Activated T-helper 1 cell treated with anti-CD3 and anti-CD28 coated beads, Interleukin-12 subunit alpha, Interleukin-12 subunit beta, Interleukin-2, Interleukin-4 antibody, amounts not matched to agents 30 ng/mL and 10 ng/mL and 1 ng/mL, durations not matched to agents 14 hours and 24 hours and 36 hours (primary cell): ENCODE measurements around the gene ZNF101. TPM values are rescaled to one million over a fixed set of nuclear protein-coding genes. Genes with fewer than 3 reads are reported as not detected.

Experiments
- DNase-seq: peaks from one replicate; pipeline ENCODE4 v3.0.0; 2021; ENCODE audit warnings: low spot score
- H3K27ac Mint-ChIP-seq: one replicate; pipeline ENCODE4 v1.8.0; 2021; ENCODE audit warnings: mild to moderate bottlenecking, mixed read lengths
- H3K27me3 Mint-ChIP-seq: one replicate; pipeline ENCODE4 v1.8.0; 2022; ENCODE audit warnings: mild to moderate bottlenecking, moderate library complexity, mixed read lengths; ENCODE audit not compliant: insufficient read depth
- H3K36me3 Mint-ChIP-seq: one replicate; pipeline ENCODE4 v1.8.0; 2021; ENCODE audit warnings: low read depth, mixed read lengths
- H3K4me1 Mint-ChIP-seq: one replicate; pipeline ENCODE4 v1.8.0; 2021; ENCODE audit warnings: low read depth, mixed read lengths
- H3K4me3 Mint-ChIP-seq: one replicate; pipeline ENCODE4 v1.8.0; 2021; ENCODE audit warnings: mild to moderate bottlenecking, moderate library complexity, mixed read lengths
- H3K9me3 Mint-ChIP-seq: one replicate; pipeline ENCODE4 v1.8.0; 2021; ENCODE audit warnings: mixed read lengths
- intact Hi-C: fragments of 100-400 bp; cut with micrococcal nuclease; formaldehyde crosslinking; loops from one replicate; pipeline ENCODE4 v1.15.1; 2024
- total RNA-seq: library from RNA; stranded (reverse); gene quantifications from 2 replicates; pipeline ENCODE4 v1.2.3, GENCODE V29; 2022

The ZNF101 gene
- total RNA-seq, 1 donor from 2014 or later: 48.2 TPM

DNA sequence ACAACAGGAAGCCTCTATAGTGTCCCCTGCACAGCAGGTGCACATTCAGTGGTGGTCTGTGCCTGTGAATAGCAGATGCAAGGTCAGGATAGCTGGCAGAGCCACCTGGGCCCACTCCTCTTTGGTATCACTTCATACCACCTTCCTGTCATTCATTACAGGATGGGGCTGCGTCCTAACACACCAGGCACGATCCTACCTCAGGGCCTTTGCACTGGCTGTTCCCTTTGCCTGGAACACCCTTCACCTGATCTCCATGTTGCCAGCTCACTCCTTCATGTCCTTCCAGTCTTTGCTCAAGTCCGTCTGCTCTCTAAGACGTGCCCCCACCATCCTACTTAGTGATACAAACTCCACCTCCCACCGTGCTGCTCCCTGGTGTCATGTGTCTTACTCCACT, 36.0 kb upstream of the ZNF101 start:
- intact Hi-C loops: no loop called here
- Mint-ChIP-seq H3K4me3 (no peak overlapping the region), H3K27me3 (no peaks in the 10 kb centered on the region), H3K9me3 (no peaks in the 10 kb centered on the region), H3K36me3 (peaks cover 35% of the 10 kb centered on the region), H3K4me1 (peaks cover 20% of the 10 kb centered on the region), H3K27ac (no peak overlapping the region)
- no peak for DNase-seq

DNA sequence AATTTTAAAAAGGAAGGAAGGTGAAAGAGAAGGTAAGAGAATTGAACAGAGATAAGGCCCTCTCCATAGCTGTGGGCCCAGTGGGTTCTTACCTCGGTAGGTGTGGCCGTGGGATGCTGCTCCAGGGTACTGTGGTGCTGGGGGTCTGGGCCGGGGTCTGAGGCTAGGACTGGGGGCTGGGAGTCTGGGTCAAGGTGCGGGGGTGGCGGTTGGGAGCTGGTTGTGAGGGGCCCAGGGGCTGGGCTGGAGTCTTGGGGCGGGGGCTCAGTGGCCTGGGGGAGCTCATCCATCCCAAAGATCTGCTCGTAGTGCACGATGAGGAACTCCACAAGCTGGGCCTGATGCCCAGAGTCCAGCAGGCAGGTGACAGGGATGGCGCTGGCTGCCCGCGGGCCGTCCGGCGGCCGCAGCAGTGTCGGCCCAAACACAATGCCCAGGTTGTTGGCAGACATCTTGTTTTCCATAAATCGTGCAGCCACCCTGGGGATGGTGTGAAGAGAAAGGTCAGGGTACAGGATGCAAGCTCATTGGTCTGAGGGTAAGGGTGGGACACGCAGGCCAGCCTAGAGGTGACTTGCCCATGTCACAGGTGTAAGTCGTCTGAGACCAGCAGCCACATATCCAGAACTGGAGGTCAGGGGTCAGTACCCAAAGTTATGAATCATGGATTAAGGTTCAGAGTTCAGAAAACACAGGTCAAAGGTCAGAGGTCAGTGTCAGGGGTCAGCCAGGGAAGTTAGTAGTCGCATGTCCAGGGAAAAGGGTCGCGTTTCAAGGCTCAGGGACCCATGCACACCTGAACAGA, 34.7 kb upstream of the ZNF101 start:
- intact Hi-C loops: no loop called here
- Mint-ChIP-seq H3K27me3 (no peaks in the 10 kb centered on the region), H3K36me3 (peaks cover 37% of the 10 kb centered on the region), H3K4me1 (peaks cover 18% of the 10 kb centered on the region), H3K9me3 (no peaks in the 10 kb centered on the region), H3K4me3 (no peak overlapping the region), H3K27ac (peak overlapping the region; percentile 66)
- DNase-seq: no peak

DNA sequence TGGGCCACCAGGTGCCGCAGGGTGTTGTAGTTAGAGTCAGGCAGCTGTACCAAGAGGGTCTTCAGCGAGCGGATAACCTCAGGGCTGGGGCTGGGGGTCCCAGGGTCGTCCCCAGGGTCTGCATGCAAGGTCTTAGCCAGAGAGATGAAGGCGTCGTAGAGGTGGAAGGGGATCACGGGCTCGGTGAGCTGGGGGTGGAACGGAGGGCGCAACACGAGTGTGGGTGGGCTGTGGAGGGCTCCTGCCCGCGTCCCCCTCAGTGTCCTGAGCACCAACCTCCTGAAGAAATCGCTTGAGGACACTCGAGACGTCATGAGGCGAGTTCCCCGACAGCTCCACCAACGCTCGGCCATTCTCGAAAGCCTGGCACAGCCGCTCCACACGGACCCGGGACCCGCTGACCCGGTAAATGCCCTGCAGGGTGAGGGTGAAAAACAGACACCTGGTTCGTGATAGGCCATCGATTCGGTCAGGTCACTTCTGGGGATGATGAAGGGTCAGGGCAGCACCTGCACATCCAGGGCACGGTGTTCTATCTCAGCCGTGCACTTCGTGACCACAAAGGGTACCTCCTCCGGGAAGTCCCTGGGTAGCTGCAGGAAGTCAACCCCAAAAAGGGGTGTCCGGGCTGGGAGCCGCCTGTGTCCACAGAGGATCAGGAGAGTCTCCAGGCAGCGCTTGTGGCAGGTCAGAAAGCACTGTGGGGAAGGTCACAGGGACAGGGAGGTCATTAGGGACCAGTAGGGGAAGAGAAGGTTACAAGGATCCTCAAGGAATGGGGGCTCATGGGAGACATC, 33.9 kb upstream of the ZNF101 start:
- no peak overlapping the region for H3K4me3 Mint-ChIP-seq
- H3K9me3 Mint-ChIP-seq: no peaks in the 10 kb centered on the region
- peaks cover 18% of the 10 kb centered on the region for H3K4me1 Mint-ChIP-seq
- peak overlapping the region; percentile 34 for H3K27ac Mint-ChIP-seq
- H3K27me3 Mint-ChIP-seq: no peaks in the 10 kb centered on the region
- DNase-seq: no peak
- peaks cover 36% of the 10 kb centered on the region for H3K36me3 Mint-ChIP-seq
- intact Hi-C loops: no loop called here

DNA sequence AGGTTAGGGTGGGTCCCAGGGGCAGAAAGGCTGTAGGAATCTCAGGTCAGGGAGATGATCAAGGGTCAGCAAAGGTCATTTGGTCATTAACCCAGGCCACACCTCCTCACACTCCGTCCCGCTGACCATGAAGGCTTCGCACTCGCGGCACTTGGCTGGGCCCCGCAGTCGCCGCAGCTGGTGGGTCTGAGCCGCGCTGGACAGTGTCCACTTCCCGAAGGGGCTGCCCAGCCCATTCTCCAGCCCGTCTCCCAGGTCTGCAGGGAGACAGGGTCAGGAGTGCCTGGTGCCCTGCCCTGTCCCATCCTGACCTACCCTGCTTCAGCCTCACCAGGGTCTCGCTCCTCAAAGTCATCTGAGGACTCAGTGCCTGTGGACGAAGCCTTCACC, 33.3 kb upstream of the ZNF101 start:
- Mint-ChIP-seq H3K27ac (no peak overlapping the region), H3K36me3 (peaks cover 35% of the 10 kb centered on the region), H3K4me1 (peaks cover 23% of the 10 kb centered on the region), H3K27me3 (no peaks in the 10 kb centered on the region), H3K9me3 (no peaks in the 10 kb centered on the region), H3K4me3 (no peak overlapping the region)
- intact Hi-C loops: no loop called here
- DNase-seq: no peak

DNA sequence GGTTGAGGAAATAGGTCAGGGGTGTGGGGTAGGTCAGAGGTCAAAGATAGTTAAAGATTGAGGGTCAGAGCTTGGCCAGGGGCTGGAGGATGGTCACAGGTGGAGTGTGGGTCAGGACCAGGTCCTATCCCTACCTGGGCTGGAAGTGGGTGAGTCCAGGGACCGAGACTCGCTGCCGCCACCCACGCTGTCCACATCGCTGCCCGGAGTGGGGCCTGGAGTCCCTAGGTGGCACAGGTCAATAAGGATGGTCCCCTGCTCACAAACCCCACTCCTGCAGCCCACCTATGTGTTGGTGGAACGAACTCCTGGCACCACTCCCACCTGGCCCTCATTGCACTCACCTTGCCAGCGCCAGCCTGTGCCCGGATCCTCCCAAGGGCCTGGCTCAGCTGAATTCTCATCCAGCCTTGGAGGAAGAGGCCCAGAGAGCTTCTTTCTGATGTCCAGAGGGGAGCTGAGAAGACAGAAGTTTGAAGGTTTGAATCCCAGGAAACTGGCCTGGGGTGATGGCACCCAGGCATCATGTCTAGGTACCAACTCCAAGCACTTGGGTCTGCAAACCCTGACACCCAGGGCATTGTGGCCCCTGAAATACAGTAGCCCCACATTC, 32.0 kb upstream of the ZNF101 start:
- peaks cover 29% of the 10 kb centered on the region for H3K36me3 Mint-ChIP-seq

DNA sequence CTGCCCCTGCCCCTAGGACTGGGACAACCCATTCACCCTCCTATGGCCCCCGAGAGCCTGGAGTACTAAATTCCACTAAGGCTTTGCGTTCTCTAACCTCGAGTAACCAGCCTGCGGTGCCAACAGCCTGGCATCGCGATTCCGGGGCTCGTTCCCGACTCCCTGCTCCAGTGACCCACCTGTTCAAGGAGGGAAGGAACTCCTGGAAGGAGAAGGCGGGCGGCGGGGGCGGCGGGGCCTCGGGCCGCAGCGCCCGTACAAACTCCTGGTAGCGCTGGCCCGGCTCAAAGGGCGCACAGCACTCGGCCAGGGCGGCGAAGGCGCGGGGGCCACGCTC, 31.5 kb upstream of the ZNF101 start:
- no peak overlapping the region for H3K27ac Mint-ChIP-seq
- peaks cover 32% of the 10 kb centered on the region for H3K36me3 Mint-ChIP-seq
- H3K4me3 Mint-ChIP-seq: no peak overlapping the region
- H3K27me3 Mint-ChIP-seq: no peaks in the 10 kb centered on the region
- no peaks in the 10 kb centered on the region for H3K9me3 Mint-ChIP-seq
- H3K4me1 Mint-ChIP-seq: peaks cover 31% of the 10 kb centered on the region
- DNase-seq: no peak
- intact Hi-C loops: no loop called here

More for the DNA sequence above, 32.0 kb upstream of the ZNF101 start:
- H3K27me3 Mint-ChIP-seq: no peaks in the 10 kb centered on the region
- no peak overlapping the region for H3K4me3 Mint-ChIP-seq
- intact Hi-C loops: no loop called here
- no peak for DNase-seq
- H3K9me3 Mint-ChIP-seq: no peaks in the 10 kb centered on the region
- no peak overlapping the region for H3K27ac Mint-ChIP-seq
- H3K4me1 Mint-ChIP-seq: peaks cover 26% of the 10 kb centered on the region

DNA sequence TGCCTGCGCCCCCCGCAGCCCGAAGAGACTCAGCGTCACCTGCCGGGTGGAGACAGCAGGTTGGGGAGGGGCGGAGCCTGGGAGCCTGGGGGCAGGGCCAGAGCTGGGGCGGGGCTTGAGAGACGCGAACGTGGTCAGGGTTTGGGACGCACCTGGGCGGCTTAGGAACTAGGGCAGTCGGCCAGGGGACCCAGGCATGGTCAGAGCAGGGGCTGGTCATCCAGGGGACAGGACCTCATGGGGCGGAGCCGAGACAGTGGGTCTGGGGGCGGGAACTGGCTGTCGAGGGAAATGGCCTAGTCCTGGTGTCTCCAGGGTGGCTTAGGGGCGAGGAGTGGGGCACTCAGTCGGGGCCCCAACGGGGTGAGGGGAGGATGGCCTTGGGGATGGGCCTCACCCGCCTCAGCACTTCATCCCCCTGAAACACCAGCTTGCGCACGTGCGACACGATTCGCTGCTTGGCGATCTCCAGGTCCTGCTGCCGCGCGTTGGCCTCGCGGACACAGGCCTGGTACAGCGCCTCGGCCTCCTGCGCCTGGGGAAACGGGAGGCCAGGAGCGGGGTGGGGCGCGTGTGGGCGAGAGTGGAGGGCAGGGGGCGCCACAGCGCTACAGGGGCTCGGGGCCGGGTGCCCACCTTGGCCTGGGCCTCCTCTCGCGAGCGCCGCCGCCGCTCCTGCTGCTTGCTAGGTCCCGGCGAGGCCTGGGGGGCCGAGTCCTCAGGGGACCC, 31.0 kb upstream of the ZNF101 start:
- H3K36me3 Mint-ChIP-seq: peaks cover 35% of the 10 kb centered on the region
- DNase-seq: no peak
- no peak overlapping the region for H3K4me3 Mint-ChIP-seq
- peaks cover 35% of the 10 kb centered on the region for H3K4me1 Mint-ChIP-seq
- H3K27me3 Mint-ChIP-seq: no peaks in the 10 kb centered on the region
- intact Hi-C loops: no loop called here
- no peak overlapping the region for H3K27ac Mint-ChIP-seq
- H3K9me3 Mint-ChIP-seq: no peaks in the 10 kb centered on the region

DNA sequence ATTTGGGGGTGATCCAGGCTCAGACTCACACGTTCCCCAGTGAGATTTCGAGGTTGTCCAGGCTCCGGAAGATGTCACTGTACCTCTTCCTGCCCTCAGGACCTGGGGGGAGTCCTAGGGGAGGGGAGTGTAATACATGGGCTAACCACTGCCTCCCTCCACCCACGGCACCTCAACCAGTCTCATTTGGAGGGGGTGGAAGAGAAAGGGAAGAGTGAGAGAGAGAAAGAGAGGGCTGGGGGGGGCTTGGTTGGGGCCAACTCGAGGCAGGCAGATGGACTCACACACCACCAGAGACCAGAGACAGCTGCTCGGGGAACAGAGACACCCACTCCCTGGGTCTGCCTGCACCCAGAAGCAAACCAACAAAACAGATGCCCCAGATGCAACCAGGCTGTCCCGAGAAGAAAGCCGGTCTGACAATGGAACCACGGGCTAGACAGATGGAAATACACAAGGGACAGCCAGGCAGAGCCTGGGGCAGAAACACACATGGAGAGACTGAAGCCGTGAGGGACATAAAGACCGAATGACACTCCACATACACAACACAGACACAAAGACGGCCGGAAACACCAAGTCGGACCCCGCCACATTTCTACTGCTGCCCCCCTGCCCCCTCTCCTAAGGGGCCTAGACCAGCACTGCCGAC, 26.0 kb upstream of the ZNF101 start:
- no peaks in the 10 kb centered on the region for H3K9me3 Mint-ChIP-seq
- peaks cover 22% of the 10 kb centered on the region for H3K36me3 Mint-ChIP-seq
- H3K27me3 Mint-ChIP-seq: no peaks in the 10 kb centered on the region
- H3K27ac Mint-ChIP-seq: peak overlapping the region; percentile 93
- H3K4me1 Mint-ChIP-seq: peaks cover 18% of the 10 kb centered on the region
- intact Hi-C loops: loop anchor here (1.0 to 2.0 kb wide), 11 partner anchors 15 to 317 kb away; partner anchors contain the start of genes ATP13A1, NDUFA13 and PBX4
- peak; percentile 32 for DNase-seq
- H3K4me3 Mint-ChIP-seq: peak overlapping the region; percentile 95

DNA sequence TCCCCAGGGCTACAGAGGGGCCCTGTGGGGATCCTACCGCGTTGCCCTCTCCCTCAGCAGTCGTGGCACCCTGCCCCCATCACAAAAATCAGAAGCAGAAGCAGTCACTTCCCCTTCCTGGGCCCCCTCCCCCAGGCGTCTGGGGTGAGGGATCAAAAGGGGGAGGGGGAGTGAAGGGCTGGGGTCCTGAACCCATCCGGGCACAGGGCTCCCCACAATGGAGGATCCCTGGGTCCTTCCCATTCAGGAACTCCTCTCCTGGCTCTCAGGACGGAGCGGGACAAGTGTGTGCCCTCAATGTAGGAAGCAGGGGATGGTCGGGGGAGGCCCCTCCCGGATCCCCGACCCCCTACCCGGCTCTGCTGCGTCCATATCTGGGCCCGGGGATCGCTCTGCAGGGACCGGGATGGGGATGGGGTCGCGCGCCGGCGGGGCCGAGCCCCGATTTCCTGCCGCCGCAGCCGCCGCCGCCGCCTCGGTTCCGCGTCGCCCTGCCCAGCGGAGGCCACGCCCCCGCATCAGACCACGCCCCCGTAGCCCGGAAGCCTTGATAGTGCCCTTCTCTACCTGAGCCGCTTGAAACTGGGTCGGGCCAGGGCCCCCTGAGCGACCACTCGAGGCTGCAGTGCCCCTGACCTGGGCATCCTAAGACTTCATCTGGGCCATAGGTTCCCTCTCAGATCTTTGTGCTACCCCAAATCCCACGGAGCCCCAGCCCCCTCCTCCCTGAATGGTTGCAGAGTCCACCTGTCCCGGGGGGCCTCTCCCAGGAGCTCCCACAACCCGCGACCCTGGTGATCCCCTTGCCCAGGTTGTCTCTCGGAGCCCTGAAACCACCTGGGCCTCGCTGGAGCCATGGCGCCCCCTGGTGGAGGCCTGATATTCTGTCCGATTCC, 25.2 kb upstream of the ZNF101 start, which contains the start of gene GMIP:
Gene GMIP, minus strand, starts transcription at position 500 of the 896 bp plus-strand sequence. Its CDS starts 128 bp downstream, at position 372.
- H3K9me3 Mint-ChIP-seq: no peaks in the 10 kb centered on the region
- intact Hi-C loops: loop anchor here (1.0 to 2.0 kb wide), 9 partner anchors 20 to 316 kb away; partner anchors contain the start of genes ATP13A1 and PBX4
- peak within 1 kb of the TSS; percentile 95 for H3K4me3 Mint-ChIP-seq
- peak within 1 kb of the TSS; percentile 93 for H3K27ac Mint-ChIP-seq
- peak; percentile 82 for DNase-seq
- H3K36me3 Mint-ChIP-seq: peaks cover 22% of the 10 kb centered on the region
- H3K4me1 Mint-ChIP-seq: peaks cover 18% of the 10 kb centered on the region
- no peaks in the 10 kb centered on the region for H3K27me3 Mint-ChIP-seq

DNA sequence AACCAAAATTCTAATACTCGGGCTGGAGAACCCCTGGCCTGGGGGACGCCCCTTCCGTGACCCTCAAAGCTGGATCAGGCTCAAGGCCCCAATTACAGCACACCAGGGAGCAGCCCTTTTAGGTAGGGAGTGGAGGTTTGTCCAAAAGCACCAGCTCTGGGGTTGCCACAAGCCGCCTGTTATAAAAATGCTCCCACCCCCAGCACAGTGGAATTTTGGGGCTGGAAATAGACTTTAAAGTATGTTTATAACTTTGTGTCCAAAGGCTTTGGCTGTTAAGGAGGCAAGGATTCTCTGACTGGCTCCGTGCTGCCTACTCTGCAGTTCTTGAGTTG, 24.6 kb upstream of the ZNF101 start:
- Mint-ChIP-seq H3K27me3 (no peaks in the 10 kb centered on the region), H3K9me3 (no peaks in the 10 kb centered on the region), H3K36me3 (peaks cover 20% of the 10 kb centered on the region), H3K4me3 (peak overlapping the region; percentile 95), H3K4me1 (peaks cover 18% of the 10 kb centered on the region), H3K27ac (peak overlapping the region; percentile 93)
- no peak for DNase-seq
- intact Hi-C loops: no loop called here

DNA sequence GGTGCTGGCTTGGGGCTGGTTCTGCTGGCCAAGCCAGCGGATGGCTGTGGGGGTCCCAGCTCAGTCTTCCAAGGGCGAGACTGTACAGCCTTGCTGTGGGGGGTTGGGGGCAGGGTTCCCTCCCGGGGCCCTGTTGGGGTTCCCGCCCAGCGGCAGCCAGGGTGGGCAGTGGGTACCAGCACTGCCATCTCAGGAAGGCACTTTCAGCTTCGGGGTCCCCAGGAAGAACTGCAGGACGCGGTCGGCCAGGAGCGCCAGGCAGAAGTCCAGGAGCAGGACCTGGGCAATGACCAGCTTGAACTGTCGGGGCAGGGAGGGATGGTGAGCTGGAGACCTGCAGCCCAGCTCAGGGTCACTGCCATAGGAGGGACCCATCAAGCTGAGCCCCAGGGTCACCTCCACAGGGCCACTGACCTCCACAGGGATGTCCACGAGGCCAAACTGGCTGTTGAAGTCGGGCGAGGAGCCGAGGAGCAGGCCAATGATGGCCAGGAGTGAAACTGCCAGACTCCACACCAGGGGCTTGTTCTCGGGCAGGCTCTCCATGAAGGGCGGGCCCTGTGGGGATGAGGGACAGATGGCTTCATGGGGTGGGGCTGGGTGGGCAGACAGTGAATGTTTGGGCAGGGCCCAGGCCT, 23.3 kb upstream of the ZNF101 start:
- Mint-ChIP-seq H3K4me1 (peaks cover 12% of the 10 kb centered on the region), H3K4me3 (no peak overlapping the region), H3K27me3 (no peaks in the 10 kb centered on the region), H3K9me3 (no peaks in the 10 kb centered on the region), H3K36me3 (peaks cover 25% of the 10 kb centered on the region), H3K27ac (no peak overlapping the region)
- intact Hi-C loops: no loop called here
- no peak for DNase-seq
